Testis (tissue), 2 donors: ENCODE measurements around the gene LRP8.

Experiments
- CTCF ChIP-seq, 3 experiments: fragments of 450-650 bp in 2 of 3; fragments of 200-600 bp in 1 of 3; sonication (generic) in 1 of 3; IDR thresholded peaks; one replicate each; pipeline ENCODE4 v1.5.1; 2016 to 2019; ENCODE audit warnings: antibody characterized with exemption in 3 of 3, mild to moderate bottlenecking in 2 of 3, moderate library complexity in 1 of 3
- POLR2A ChIP-seq: fragments of 450-650 bp; IDR thresholded peaks from one replicate; pipeline ENCODE4 v1.6.1; 2017; ENCODE audit warnings: antibody characterized with exemption, mild to moderate bottlenecking, moderate library complexity

- TF ChIP-seq CTCF (IDR thresholded peaks at IDR 0.05) (no peak), POLR2A (no peak)
These were observed 43.4 kb downstream of the LRP8 start for GRCh38 chr1:53284224-53285020.
